Loucy (cell line): ENCODE results near the gene TGFBI.

Source experiments
- CTCF ChIP-seq: fragments of 200-600 bp; sonication (generic); conservative IDR thresholded peaks from 2 replicates; pipeline ENCODE4 v1.5.1; 2014; ENCODE audit warnings: mild to moderate bottlenecking, antibody characterized with exemption, low read length
- EZH2phosphoT487 ChIP-seq: fragments of 200-600 bp; IDR thresholded peaks from 2 replicates; pipeline ENCODE4 v1.6.1; 2018; ENCODE audit warnings: antibody characterized with exemption, mild to moderate bottlenecking, moderate library complexity, borderline replicate concordance

- TF ChIP-seq CTCF (no peak), EZH2phosphoT487 (no peak)
These were observed 2.9 kb upstream of the TGFBI start for GRCh38 chr5:136025900-136026299.
